Endometrial microvascular endothelial cells (primary cell): Measurements from ENCODE around the gene YJEFN3. TPM values are rescaled to one million over a fixed set of nuclear protein-coding genes. Genes with fewer than 3 reads are reported as not detected.

Experiments
- in situ Hi-C: cut with HindIII; loops from 2 replicates; pipeline ENCODE4 v1.10.0; 2017; ENCODE audit warnings: low sequenced_read_pairs, low pct_unique_long_range_greater_than_20kb; ENCODE audit errors: inconsistent ontology term
- total RNA-seq: library from RNA; depleted of rRNA; stranded (reverse); fragments of >200 nt; gene quantifications from one replicate; pipeline ENCODE4 v1.2.3, GENCODE V29; 2015; ENCODE audit errors: inconsistent ontology term

YJEFN3 gene
- total RNA-seq, 1 donor from 2014 or later, result not detected

- in situ Hi-C loops, result no loop called here
Observed at GRCh38 chr19:19567391-19567790, 38.7 kb downstream of the YJEFN3 start.

GRCh38 chr19:19568802-19569756 is 40.4 kb downstream of the YJEFN3 start:
- in situ Hi-C loops, result no loop called here

GRCh38 chr19:19570571-19570970 is 41.9 kb downstream of the YJEFN3 start:
- in situ Hi-C loops, result no loop called here

- in situ Hi-C loops, result no loop called here
Observed at GRCh38 chr19:19571071-19571786, 42.5 kb downstream of the YJEFN3 start.

DNA sequence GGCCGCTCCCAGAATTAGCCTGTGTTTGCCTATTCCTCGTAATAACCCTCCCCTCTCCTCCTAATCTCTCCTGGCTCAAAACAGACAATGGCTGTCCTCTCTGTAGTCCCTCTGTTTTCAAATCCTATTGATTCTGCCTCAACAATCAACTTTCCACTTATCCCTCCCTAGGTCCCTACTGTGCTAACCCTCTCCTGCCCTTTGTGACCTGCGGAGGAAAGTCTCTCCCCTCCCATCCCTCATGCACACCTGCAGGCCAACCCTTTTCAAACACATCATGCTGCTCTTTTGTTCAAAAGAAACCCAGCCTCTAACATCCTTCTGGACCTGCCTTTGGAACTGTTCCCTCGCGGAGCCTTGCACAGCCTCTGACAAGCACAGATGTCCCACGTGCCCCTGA is 46.7 kb downstream of the YJEFN3 start:
- in situ Hi-C loops, result no loop called here

GRCh38 chr19:19578252-19578651 is 49.5 kb downstream of the YJEFN3 start:
- in situ Hi-C loops, result no loop called here

GRCh38 chr19:19579533-19580361 is 51.0 kb downstream of the YJEFN3 start:
- in situ Hi-C loops, result no loop called here

- in situ Hi-C loops, result no loop called here
Observed at GRCh38 chr19:19580418-19580817, 51.7 kb downstream of the YJEFN3 start.

DNA sequence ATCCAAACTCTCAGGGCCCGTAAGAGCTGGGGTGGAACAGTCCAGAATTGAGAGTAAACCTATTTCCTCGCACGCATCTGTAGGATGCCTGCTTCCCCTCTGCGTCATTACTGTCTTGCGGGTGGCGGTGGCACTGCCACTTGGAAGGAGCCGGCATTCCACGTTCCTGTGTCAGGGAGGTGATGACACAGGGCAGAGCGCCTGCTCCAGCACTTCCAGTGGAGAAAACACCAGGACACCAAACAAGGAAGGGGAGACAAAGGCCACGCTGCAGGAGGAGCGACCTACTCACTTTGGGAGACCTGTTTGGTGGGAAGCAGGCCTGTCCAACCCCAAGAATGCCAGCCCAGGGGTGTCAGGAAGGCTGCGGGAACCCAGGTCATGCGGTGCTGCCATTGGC is 52.7 kb downstream of the YJEFN3 start:
- in situ Hi-C loops, result no loop called here

- in situ Hi-C loops, result no loop called here
Observed at GRCh38 chr19:19582471-19582870, 53.8 kb downstream of the YJEFN3 start.

- in situ Hi-C loops, result no loop called here
Observed at GRCh38 chr19:19584356-19584755, 55.6 kb downstream of the YJEFN3 start.

Other genes starting within 250 kb of the YJEFN3 start
- 32.2 TPM for gene SUGP1, start 208.4 kb upstream of the YJEFN3 start, total RNA-seq
- gene MAU2, start 208.1 kb upstream of the YJEFN3 start, total RNA-seq, result 35.3 TPM
- gene GATAD2A, start 123.2 kb upstream of the YJEFN3 start, total RNA-seq, result 102 TPM
- 0.09 TPM for gene TSSK6, start 13.4 kb upstream of the YJEFN3 start, total RNA-seq
- gene NDUFA13, start 12.7 kb upstream of the YJEFN3 start, total RNA-seq, result 2.9 TPM
- not detected for gene CILP2, start 9.4 kb downstream of the YJEFN3 start, total RNA-seq
- not detected for gene PBX4, start 89.8 kb downstream of the YJEFN3 start, total RNA-seq
- gene LPAR2, start 99.3 kb downstream of the YJEFN3 start, total RNA-seq, result 0.56 TPM
- gene GMIP, start 114.7 kb downstream of the YJEFN3 start, total RNA-seq, result 29.0 TPM
- 46.7 TPM for gene ATP13A1, start 134.8 kb downstream of the YJEFN3 start, total RNA-seq
- 3.7 TPM for gene ZNF101, start 139.9 kb downstream of the YJEFN3 start, total RNA-seq
- gene ZNF14, start 204.2 kb downstream of the YJEFN3 start, total RNA-seq, result 1.8 TPM